SK-N-SH (cell line): Measurements from ENCODE around the gene ATAD3B. TPM values are rescaled to one million over a fixed set of nuclear protein-coding genes. Genes with fewer than 3 reads are reported as not detected.
A peak's percentile ranks its signal among the peaks of the same experiment; 100 is the strongest.

Source experiments
- CTCF ChIA-PET: fragments of 300-600, 350-600 bp; formaldehyde crosslinking; extraction: SDS; loops from one replicate; lab custom pipeline; 2021; lab: Yijun Ruan, JAX
- POLR2A ChIA-PET: fragments of 350-600 bp; sonication (Branson Sonifier 250); formaldehyde crosslinking; extraction: SDS; loops from one replicate; lab custom pipeline; 2020; ENCODE audit warnings: antibody characterized with exemption, inconsistent platforms; lab: Yijun Ruan, JAX
- DNase-seq: peaks from one replicate; pipeline ENCODE4 v3.0.0; 2012
- H2AFZ ChIP-seq: fragments of 200-600 bp; sonication (generic); 2 replicates; pipeline ENCODE4 v1.8.1; 2016; ENCODE audit warnings: antibody characterized with exemption, mild to moderate bottlenecking, low read depth
- H3F3A ChIP-seq: fragments of 200-600 bp; sonication (generic); replicated peaks from 2 replicates; pipeline ENCODE3; 2016; ENCODE audit warnings: antibody characterized with exemption, mild to moderate bottlenecking; ENCODE audit not compliant: insufficient read depth
- H3K27ac ChIP-seq, 2 experiments: fragments of 200-500 bp in 1 of 2; fragments of 200-600 bp in 1 of 2; sonication (Bioruptor generic) in 1 of 2; sonication (generic), shearing (Covaris generic) in 1 of 2; 2 replicates each; pipeline versions ENCODE4 v1.5.1 to v1.6.1; 2014 to 2016; ENCODE audit warnings: low read depth in 2 of 2, inconsistent platforms in 1 of 2, low read length in 1 of 2, mild to moderate bottlenecking in 1 of 2, mixed read lengths in 1 of 2
- H3K27me3 ChIP-seq: fragments of 200-600 bp; sonication (generic), shearing (Covaris generic); 2 replicates; pipeline ENCODE4 v1.6.1; 2016; ENCODE audit warnings: mixed run types; ENCODE audit not compliant: insufficient read depth
- H3K36me3 ChIP-seq, 2 experiments: fragments of 200-500 bp in 1 of 2; fragments of 200-600 bp in 1 of 2; sonication (Bioruptor generic) in 1 of 2; sonication (generic) in 1 of 2; replicated peaks in 1 of 2; 2 replicates each; pipeline versions ENCODE3 to v1.5.1; 2014 to 2016; ENCODE audit warnings: low read length in 1 of 2, mild to moderate bottlenecking in 1 of 2; ENCODE audit not compliant: insufficient read depth in 2 of 2, control insufficient read depth in 1 of 2
- H3K4me1 ChIP-seq, 2 experiments: fragments of 200-500 bp in 1 of 2; fragments of 200-600 bp in 1 of 2; sonication (Bioruptor generic) in 1 of 2; sonication (generic), shearing (Covaris generic) in 1 of 2; 2 replicates each; pipeline versions ENCODE4 v1.5.1 to v1.6.1; 2014 to 2016; ENCODE audit warnings: low read depth in 1 of 2, low read length in 1 of 2, mixed run types in 1 of 2; ENCODE audit not compliant: insufficient read depth in 2 of 2, control insufficient read depth in 1 of 2
- H3K4me2 ChIP-seq: fragments of 200-600 bp; sonication (generic), shearing (Covaris generic); 2 replicates; pipeline ENCODE4 v1.6.1; 2017; ENCODE audit warnings: mixed run types
- H3K4me3 ChIP-seq, 2 experiments: fragments of 200-500 bp in 1 of 2; fragments of 200-600 bp in 1 of 2; sonication (Bioruptor generic) in 1 of 2; sonication (generic), shearing (Covaris generic) in 1 of 2; 2 replicates each; pipeline versions ENCODE4 v1.5.1 to v1.8.1; 2014 to 2016; ENCODE audit warnings: low read depth in 2 of 2, inconsistent platforms in 1 of 2, low read length in 1 of 2, mild to moderate bottlenecking in 1 of 2, mixed read lengths in 1 of 2, moderate library complexity in 1 of 2
- H3K79me2 ChIP-seq: fragments of 200-600 bp; sonication (generic); 2 replicates; pipeline ENCODE4 v1.8.1; 2017; ENCODE audit warnings: mild to moderate bottlenecking; ENCODE audit not compliant: insufficient read depth
- H3K9ac ChIP-seq: fragments of 200-600 bp; sonication (generic); 2 replicates; pipeline ENCODE4 v1.6.1; 2017; ENCODE audit warnings: mixed run types
- H3K9me2 ChIP-seq: fragments of 200-600 bp; sonication (generic); 2 replicates; pipeline ENCODE4 v1.6.1; 2017; ENCODE audit warnings: mixed run types
- H3K9me3 ChIP-seq: fragments of 200-600 bp; sonication (generic); 2 replicates; pipeline ENCODE4 v1.6.1; 2017; ENCODE audit warnings: mixed run types, mild to moderate bottlenecking, moderate library complexity
- H4K20me1 ChIP-seq: fragments of 200-600 bp; sonication (generic); 2 replicates; pipeline ENCODE4 v1.6.1; 2017; ENCODE audit warnings: mild to moderate bottlenecking, mixed run types; ENCODE audit not compliant: insufficient read depth
- CHD2 ChIP-seq: fragments of 150-350 bp; IDR thresholded peaks from 2 replicates; pipeline ENCODE4 v1.6.1; 2018; ENCODE audit warnings: low read length; ENCODE audit not compliant: partially characterized antibody
- ELF1 ChIP-seq: IDR thresholded peaks from 2 replicates; pipeline ENCODE4 v1.4.0; 2012
- FOXM1 ChIP-seq: IDR thresholded peaks from 2 replicates; pipeline ENCODE4 v1.4.0; 2012; ENCODE audit warnings: low read depth, mild to moderate bottlenecking
- JUND ChIP-seq: IDR thresholded peaks from 2 replicates; pipeline ENCODE4 v1.4.0; 2012
- POLR2AphosphoS5 ChIP-seq: IDR thresholded peaks from 2 replicates; pipeline ENCODE4 v1.6.1; 2012; ENCODE audit warnings: low read depth, low read length
- RAD21 ChIP-seq: IDR thresholded peaks from 2 replicates; pipeline ENCODE4 v1.6.1; 2012; ENCODE audit warnings: mild to moderate bottlenecking, low read length
- RFX5 ChIP-seq: IDR thresholded peaks from 2 replicates; pipeline ENCODE4 v1.6.1; 2012; ENCODE audit warnings: mild to moderate bottlenecking, improper control_type of control experiment, low read length
- RXRA ChIP-seq: IDR thresholded peaks from 2 replicates; pipeline ENCODE4 v1.4.0; 2012; ENCODE audit warnings: low read depth, mild to moderate bottlenecking, borderline replicate concordance
- SIN3A ChIP-seq: IDR thresholded peaks from 2 replicates; pipeline ENCODE4 v1.6.1; 2012; ENCODE audit warnings: low read depth, mild to moderate bottlenecking, low read length, moderate library complexity, borderline replicate concordance
- SMC3 ChIP-seq: IDR thresholded peaks from 2 replicates; pipeline ENCODE4 v1.6.1; 2012; ENCODE audit warnings: low read depth, low read length, improper control_type of control experiment
- TCF12 ChIP-seq: IDR thresholded peaks from 2 replicates; pipeline ENCODE4 v1.4.0; 2012
- TEAD4 ChIP-seq: IDR thresholded peaks from 2 replicates; pipeline ENCODE4 v1.4.0; 2012; ENCODE audit warnings: mild to moderate bottlenecking, borderline replicate concordance; ENCODE audit not compliant: insufficient read depth
- USF2 ChIP-seq: fragments of 150-350 bp; IDR thresholded peaks from 2 replicates; pipeline ENCODE4 v1.6.1; 2017; ENCODE audit warnings: antibody characterized with exemption, low read length, low read depth, borderline replicate concordance
- WGBS: methylation state at CpG from one replicate; pipeline ENCODE4 v1.1.6; 2017; ENCODE audit warnings: low lambda C conversion rate; 5-methylcytosine and 5-hydroxymethylcytosine counted together
- polyA plus RNA-seq, 3 experiments: library from polyadenylated mRNA; depleted of rRNA; stranded (reverse); fragments of >200 nt; gene quantifications; 2 replicates each; pipeline ENCODE4 v1.2.3, GENCODE V29; 2012

The ATAD3B gene
- polyA plus RNA-seq, 1 of the 3 experiments (the other 2 are of a cell fraction) = 71.6 TPM

- Histone ChIP-seq H3K79me2 (no peaks in the 10 kb centered on the region), H4K20me1 (no peaks in the 10 kb centered on the region), H3K4me2 (no peak overlapping the region), H3K36me3 (no peaks in the 10 kb centered on the region), H3K9me2 (no peaks in the 10 kb centered on the region), H3K9me3 (no peaks in the 10 kb centered on the region), H3K27ac (no peak overlapping the region), H3K27me3 (no peaks in the 10 kb centered on the region), H3K4me3 (no peak overlapping the region), H3F3A (no peaks in the 10 kb centered on the region), H3K4me1 (peaks cover 0 to 13% of the 10 kb centered on the region in 2 experiments; a peak in 1 of 4 replicates), H2AFZ (no peak overlapping the region), H3K9ac (no peak overlapping the region)
- no peak for TF ChIP-seq JUND
- no peak for TF ChIP-seq CHD2
- TF ChIP-seq SMC3 = no peak
- TF ChIP-seq FOXM1 = no peak
- TF ChIP-seq TCF12 = no peak
- TF ChIP-seq USF2 = no peak
- no peak for TF ChIP-seq RFX5
- CTCF ChIA-PET = interaction anchor here (1.5 kb wide), 1 partner anchor 19 kb away, joined by 3 read pairs; no protein-coding TSS in a partner anchor
- POLR2A ChIA-PET = no interaction called here
- 39% methylated on average over 3 of the region's 27 CpGs for WGBS
- no peak for DNase-seq
Observed at GRCh38 chr1:1460540-1461130, 10.9 kb upstream of the ATAD3B start.

GRCh38 chr1:1461721-1462317 lies 9.7 kb upstream of the ATAD3B start:
- POLR2A ChIA-PET = no interaction called here
- peaks cover 0 to 13% of the 10 kb centered on the region in 2 experiments; a peak in 1 of 4 replicates for H3K4me1 ChIP-seq
- H3K36me3 ChIP-seq = no peaks in the 10 kb centered on the region
- WGBS = 77% methylated on average over 6 of the region's 18 CpGs
- no peaks in the 10 kb centered on the region for H3K79me2 ChIP-seq
- no peaks in the 10 kb centered on the region for H3K27me3 ChIP-seq
- no peaks in the 10 kb centered on the region for H4K20me1 ChIP-seq
- H3K4me3 ChIP-seq = no peak overlapping the region
- H3K9ac ChIP-seq = no peak overlapping the region
- no peak overlapping the region for H3K4me2 ChIP-seq
- no peaks in the 10 kb centered on the region for H3F3A ChIP-seq
- DNase-seq = no peak
- H3K9me3 ChIP-seq = no peaks in the 10 kb centered on the region
- no peaks in the 10 kb centered on the region for H3K9me2 ChIP-seq
- CTCF ChIA-PET = interaction anchor here (1.3 kb wide), 1 partner anchor 37 kb away, joined by 3 read pairs; no protein-coding TSS in a partner anchor
- peak overlapping the region in 1 of 2 experiments; percentile 48; a peak in 1 of 4 replicates for H3K27ac ChIP-seq
- no peak for TF ChIP-seq TCF12
- TF ChIP-seq RAD21 = no peak
- no peak for TF ChIP-seq SIN3A
- TF ChIP-seq RXRA = no peak
- no peak for TF ChIP-seq ELF1
- TF ChIP-seq TEAD4 = no peak
- no peak for TF ChIP-seq POLR2AphosphoS5
- no peak for TF ChIP-seq USF2
- TF ChIP-seq RFX5 = no peak
- H2AFZ ChIP-seq = no peak overlapping the region
